ENCODE results near the gene GRIK5. TPM values are rescaled to one million over a fixed set of nuclear protein-coding genes. Genes with fewer than 3 reads are reported as not detected.
A peak's percentile ranks its signal among the peaks of the same experiment; 100 is the strongest.
"Not testable (repeated sequence)": the region's sequence is repeated elsewhere in the genome, so short reads cannot be mapped to it uniquely, and the experiment has no call there.

Gene GRIK5
- total RNA-seq, 2 experiments from 2014 or later, result 1.6 to 1.7 TPM

DNA sequence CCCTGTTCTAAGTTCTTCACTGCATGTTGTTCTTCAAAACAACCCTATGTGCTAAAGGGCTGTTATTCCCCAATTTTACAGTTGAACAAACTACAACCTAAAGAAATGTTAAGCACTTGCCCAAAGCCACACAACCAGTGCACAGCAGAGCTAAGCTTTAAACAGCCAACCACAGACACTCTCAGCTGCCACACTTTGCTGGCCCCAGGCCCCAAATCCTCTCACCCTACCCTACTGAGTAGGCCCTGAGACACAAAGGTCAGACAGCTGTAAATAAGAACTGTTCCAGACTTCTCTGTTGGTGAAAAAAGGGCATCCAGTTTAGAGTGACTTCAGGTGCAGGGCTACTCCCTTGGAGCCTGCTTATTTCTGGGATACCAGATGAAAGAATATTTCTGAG, 30.0 kb downstream of the GRIK5 start:
- intact Hi-C loops (cut with DNase I, micrococcal nuclease), result no loop called here
- ChIA-PET POLR2A (no interaction called here), CTCF (interaction anchor here (1.1 to 4.8 kb wide), 2 partner anchors 9 to 12 kb away, joined by 4 to 23 read pairs; no protein-coding TSS in a partner anchor)
- DNase-seq (no peak), ATAC-seq (no peak)
- no peaks in the 10 kb centered on the region for H3K27me3 Mint-ChIP-seq
- no peak overlapping the region for H3K4me3 Mint-ChIP-seq
- H3K27ac Mint-ChIP-seq, result no peak overlapping the region
- H3K9me3 Mint-ChIP-seq (ENCODE audit: low read depth), result no peaks in the 10 kb centered on the region
- no peaks in the 10 kb centered on the region for H3K4me1 Mint-ChIP-seq
- no peaks in the 10 kb centered on the region for H3K36me3 Mint-ChIP-seq (ENCODE audit: low read depth)

DNA sequence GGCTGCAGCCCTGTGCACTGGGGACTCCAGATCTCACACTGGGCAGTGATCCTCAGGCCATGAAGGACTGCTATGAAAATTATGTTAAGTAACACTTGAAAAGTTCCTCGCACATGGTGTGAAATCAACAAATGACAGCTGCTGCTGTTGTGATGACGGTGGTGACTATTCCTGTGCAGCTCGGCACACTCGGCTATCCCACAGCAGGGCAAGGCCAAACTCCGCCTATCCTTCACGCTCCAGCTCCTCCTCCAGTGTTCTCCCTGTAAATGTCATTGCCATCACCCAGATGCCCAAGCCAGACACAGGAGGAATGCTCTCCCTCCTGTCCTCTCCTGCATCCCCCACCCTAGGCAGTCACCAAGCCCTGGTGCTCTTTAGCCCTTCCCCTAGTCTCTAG, 31.3 kb downstream of the GRIK5 start:
- no peaks in the 10 kb centered on the region for H3K9me3 Mint-ChIP-seq (ENCODE audit: low read depth)
- no peak overlapping the region for H3K4me3 Mint-ChIP-seq
- H3K27me3 Mint-ChIP-seq, result no peaks in the 10 kb centered on the region
- POLR2A ChIA-PET, result no interaction called here
- ATAC-seq, result no peak
- H3K27ac Mint-ChIP-seq, result no peak overlapping the region
- intact Hi-C loops (cut with DNase I, micrococcal nuclease), result no loop called here
- DNase-seq, result no peak
- no peaks in the 10 kb centered on the region for H3K4me1 Mint-ChIP-seq
- CTCF ChIA-PET, result interaction anchor here (0.9 to 4.8 kb wide), 2 partner anchors 11 to 214 kb away, joined by 3 to 23 read pairs; no protein-coding TSS in a partner anchor
- no peaks in the 10 kb centered on the region for H3K36me3 Mint-ChIP-seq (ENCODE audit: low read depth)

DNA sequence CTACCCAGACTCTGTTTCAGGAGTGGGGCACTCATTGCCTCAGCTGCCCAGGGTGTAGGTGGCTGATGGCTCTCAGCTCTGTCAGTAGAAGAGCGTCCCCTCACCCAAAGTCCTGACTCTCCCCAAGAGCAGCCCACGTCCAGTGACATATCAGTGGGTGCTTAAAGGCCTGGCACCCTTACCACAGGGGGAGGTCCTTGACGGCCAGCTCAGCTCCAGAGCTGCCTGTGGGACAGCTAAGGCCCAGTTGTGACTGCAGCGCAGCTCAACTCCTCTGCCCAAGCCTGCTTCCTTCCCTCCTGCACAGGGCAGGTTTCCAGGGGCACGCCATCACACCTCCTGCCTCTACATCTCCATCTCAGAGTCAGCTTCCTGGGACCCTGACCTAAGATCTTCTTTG, 32.4 kb downstream of the GRIK5 start:
- CTCF ChIA-PET, result interaction anchor here (4.8 kb wide), 1 partner anchor 9 kb away, joined by 23 read pairs; no protein-coding TSS in a partner anchor

DNA sequence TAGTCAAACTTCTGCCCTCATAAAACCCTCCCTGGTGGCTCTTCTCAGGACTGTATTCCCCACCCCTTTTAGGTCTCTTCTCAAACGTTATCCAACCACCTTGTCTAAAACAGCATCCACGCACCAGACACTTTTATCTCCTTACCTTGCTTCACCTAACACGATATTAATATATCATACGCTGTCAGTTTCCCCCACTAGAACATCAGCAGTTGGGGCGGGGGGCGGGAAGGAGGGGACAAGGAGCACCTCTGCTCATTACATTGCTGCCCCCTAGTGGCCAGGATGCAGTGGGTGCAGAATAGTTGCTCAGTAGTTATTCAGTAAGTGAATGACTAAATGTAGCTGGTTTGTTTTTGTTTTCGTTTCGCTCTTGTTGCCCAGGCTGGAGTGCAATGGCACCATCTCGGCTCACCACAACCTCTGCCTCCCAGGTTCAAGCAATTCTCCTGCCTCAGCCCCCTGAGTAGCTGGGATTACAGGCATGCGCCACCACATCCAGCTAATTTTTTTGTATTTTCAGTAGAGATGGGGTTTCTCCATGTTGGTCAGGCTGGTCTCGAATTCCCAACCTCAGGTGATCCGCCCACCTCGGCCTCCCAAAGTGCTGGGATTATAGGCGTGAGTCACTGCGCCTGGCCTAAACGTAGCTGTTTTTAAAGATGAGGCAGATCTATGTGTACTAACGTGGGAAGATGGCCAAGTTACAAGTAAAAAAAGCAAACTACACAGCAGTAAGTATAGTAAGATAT, 35.2 kb downstream of the GRIK5 start:
- H3K4me1 Mint-ChIP-seq; H3K9me3 Mint-ChIP-seq (ENCODE audit: low read depth); H3K4me3 Mint-ChIP-seq; H3K36me3 Mint-ChIP-seq (ENCODE audit: low read depth); H3K27ac Mint-ChIP-seq; H3K27me3 Mint-ChIP-seq: not testable (repeated sequence)
- POLR2A ChIA-PET, result interaction anchor here (0.6 to 0.8 kb wide), 3 partner anchors 17 to 159 kb away, joined by 3 to 7 read pairs (median 4); partner anchors contain the start of gene ZNF574
- CTCF ChIA-PET, result interaction anchor here (0.6 to 2.4 kb wide), 22 partner anchors 9 to 381 kb away, joined by 3 to 20 read pairs (median 4); partner anchors contain the start of gene RABAC1
- peak; percentile 99 for ATAC-seq
- intact Hi-C loops (cut with DNase I, micrococcal nuclease), result loop anchor here (1.0 to 5.0 kb wide), 6 partner anchors 16 to 78 kb away; partner anchors contain the start of gene RABAC1 (in 2 of the 2)
- peak; percentile 84 for DNase-seq

More for the DNA sequence above, 32.4 kb downstream of the GRIK5 start:
- H3K27ac Mint-ChIP-seq, result no peak overlapping the region
- no peak overlapping the region for H3K4me3 Mint-ChIP-seq
- peaks cover 2% of the 10 kb centered on the region for H3K27me3 Mint-ChIP-seq
- no peaks in the 10 kb centered on the region for H3K36me3 Mint-ChIP-seq (ENCODE audit: low read depth)
- ATAC-seq (no peak), DNase-seq (no peak)
- no peaks in the 10 kb centered on the region for H3K9me3 Mint-ChIP-seq (ENCODE audit: low read depth)
- POLR2A ChIA-PET, result no interaction called here
- H3K4me1 Mint-ChIP-seq, result no peaks in the 10 kb centered on the region
- intact Hi-C loops (cut with DNase I, micrococcal nuclease), result no loop called here

DNA sequence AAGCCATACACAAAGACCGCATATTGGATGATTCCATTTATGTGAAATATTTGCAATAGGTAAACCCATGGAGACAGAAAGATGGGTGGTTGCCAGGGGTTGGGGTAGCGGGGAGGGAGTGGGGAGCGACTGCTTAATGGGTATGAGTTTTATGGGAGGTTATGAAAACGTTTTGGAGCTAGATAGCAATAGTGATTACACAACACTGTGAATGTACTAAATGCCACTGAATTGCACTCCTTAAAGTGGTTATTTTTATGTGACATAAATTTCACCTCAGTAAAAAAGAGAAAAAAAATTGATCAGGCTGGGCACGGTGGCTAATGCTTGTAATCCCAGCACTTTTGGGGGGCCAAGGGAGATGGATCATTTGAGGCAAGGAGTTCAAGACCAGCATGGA, 36.6 kb downstream of the GRIK5 start:
- Mint-ChIP-seq H3K4me3 (no peak overlapping the region), H3K9me3 (ENCODE audit: low read depth) (no peaks in the 10 kb centered on the region), H3K27ac (no peak overlapping the region), H3K36me3 (ENCODE audit: low read depth) (no peaks in the 10 kb centered on the region), H3K27me3 (peaks cover 2% of the 10 kb centered on the region), H3K4me1 (no peaks in the 10 kb centered on the region)
- intact Hi-C loops (cut with DNase I, micrococcal nuclease), result loop anchor here in 1 of 2 experiments (5.0 kb wide), 2 partner anchors 36 to 76 kb away; partner anchors contain the start of gene RABAC1
- DNase-seq, result no peak
- ATAC-seq, result no peak
- POLR2A ChIA-PET, result no interaction called here
- CTCF ChIA-PET, result interaction anchor here (2.4 kb wide), 1 partner anchor 18 kb away, joined by 20 read pairs; no protein-coding TSS in a partner anchor

DNA sequence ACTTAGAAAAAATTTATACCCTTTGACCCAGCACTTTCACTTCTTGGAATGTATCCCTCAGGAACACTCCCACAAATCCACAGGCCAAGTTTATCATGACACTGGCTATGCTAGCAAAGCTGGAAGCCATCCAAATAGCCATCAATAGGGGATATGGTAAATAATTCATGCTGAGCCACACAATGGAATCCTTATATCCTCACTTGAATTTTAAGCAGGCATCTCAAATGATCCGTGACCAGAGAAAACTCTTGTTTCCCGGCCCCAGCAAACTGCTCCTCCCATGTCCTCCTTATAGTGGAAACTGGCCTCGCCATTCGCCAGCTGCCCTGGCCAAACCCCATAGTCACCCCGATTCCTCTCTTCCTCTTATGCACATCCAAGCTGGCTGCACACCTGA, 37.6 kb downstream of the GRIK5 start:
- Mint-ChIP-seq H3K9me3 (ENCODE audit: low read depth) (no peaks in the 10 kb centered on the region), H3K27ac (no peak overlapping the region), H3K27me3 (peaks cover 2% of the 10 kb centered on the region), H3K36me3 (ENCODE audit: low read depth) (no peaks in the 10 kb centered on the region), H3K4me3 (no peak overlapping the region), H3K4me1 (no peaks in the 10 kb centered on the region)
- ATAC-seq (no peak), DNase-seq (no peak)
- ChIA-PET CTCF (interaction anchor here (1.8 kb wide), 1 partner anchor 39 kb away, joined by 3 read pairs; no protein-coding TSS in a partner anchor), POLR2A (no interaction called here)
- intact Hi-C loops (cut with DNase I, micrococcal nuclease), result loop anchor here in 1 of 2 experiments (5.0 kb wide), 2 partner anchors 35 to 75 kb away; partner anchors contain the start of gene RABAC1

DNA sequence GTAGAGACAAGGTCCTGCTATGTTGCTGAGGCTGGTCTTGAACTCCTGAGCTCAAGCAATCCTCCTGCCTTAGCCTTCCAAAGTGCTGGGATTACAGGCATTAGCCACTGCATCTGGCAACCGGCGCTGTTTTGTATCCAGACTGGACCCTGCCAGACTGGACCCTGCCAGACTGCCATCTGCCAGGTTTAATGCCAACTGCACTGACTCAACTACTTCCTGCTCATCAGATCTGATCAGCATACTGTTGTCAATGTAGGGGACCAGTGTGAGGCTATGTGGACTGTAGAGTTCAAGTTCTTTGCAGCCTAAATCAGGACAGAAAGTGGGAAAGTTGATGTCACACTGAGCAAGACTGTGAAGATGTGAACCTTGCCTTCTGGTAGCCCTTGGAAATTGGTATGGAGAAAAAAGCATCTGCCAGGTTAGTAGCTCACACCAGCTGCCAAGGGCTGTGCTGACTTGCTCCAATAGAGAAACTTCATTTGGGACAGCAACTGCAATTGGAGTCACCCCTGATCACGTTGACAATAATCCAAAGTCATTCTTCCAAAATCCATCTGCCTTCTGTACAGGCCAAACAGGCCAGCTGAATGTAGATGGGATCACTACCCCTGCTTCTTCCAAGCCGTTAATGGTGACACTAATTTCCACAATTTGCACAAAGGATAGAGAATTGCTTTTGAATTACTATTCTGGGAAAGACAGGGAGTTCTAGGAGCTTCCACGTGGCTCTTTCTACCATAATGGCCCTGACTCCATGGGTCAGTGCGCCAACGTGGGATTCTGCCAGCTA, 39.2 kb downstream of the GRIK5 start:
- Mint-ChIP-seq H3K27ac (no peak overlapping the region), H3K9me3 (ENCODE audit: low read depth) (no peaks in the 10 kb centered on the region), H3K4me3 (no peak overlapping the region), H3K27me3 (peaks cover 2% of the 10 kb centered on the region), H3K36me3 (ENCODE audit: low read depth) (no peaks in the 10 kb centered on the region), H3K4me1 (no peaks in the 10 kb centered on the region)
- no peak for DNase-seq
- intact Hi-C loops (cut with DNase I, micrococcal nuclease), result loop anchor here in 1 of 2 experiments (5.0 kb wide), 2 partner anchors 34 to 74 kb away; partner anchors contain the start of gene RABAC1
- POLR2A ChIA-PET, result interaction anchor here (0.5 kb wide), 1 partner anchor 39 kb away, joined by 3 read pairs; no protein-coding TSS in a partner anchor
- ATAC-seq, result no peak
- CTCF ChIA-PET, result interaction anchor here (1.0 to 1.8 kb wide), 2 partner anchors 10 to 40 kb away, joined by 3 to 4 read pairs; no protein-coding TSS in a partner anchor

DNA sequence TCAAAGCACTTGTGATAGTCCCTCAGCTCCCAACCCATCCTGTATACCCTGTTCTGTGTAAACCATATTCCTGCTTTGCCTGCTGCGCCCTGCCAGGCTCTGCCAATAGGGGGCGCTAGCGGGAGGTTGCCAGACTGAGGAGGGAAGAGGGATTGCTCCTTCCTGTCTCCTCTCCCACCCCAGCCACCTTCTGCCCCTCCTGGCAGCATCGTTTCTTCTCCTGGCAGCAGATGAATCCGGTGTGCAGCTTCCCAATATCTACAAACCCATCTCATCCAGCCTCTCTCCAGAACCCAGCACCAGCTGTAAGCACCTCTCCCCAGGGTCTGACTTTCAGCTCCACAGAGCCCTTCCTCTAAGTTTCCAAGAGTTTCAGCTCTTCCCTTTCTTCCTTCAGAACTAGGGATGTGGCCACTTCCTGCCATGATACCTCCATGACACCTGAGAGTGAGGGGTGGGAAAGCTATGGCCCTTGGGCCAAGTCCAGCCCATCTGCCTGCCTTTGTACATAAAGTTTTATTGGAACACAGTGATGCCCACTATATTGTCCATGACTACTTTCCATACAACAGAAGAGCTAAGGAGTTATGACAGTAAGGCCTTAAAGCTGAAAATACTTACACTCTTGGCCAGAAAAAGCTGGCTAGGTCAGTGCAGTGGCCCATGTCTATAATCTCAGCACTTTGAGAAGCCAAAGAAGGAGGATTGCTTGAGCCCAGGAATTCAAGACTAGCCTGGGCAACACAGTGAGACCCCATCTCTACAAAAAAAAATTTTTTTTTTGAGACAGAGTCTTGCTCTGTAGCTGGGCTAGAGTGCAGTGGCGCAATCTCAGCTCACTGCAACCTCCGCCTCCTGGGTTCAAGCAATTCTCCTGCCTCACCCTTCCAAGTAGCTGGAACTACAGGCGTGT, 41.4 kb downstream of the GRIK5 start:
- Mint-ChIP-seq H3K27me3 (peaks cover 2% of the 10 kb centered on the region), H3K4me3 (no peak overlapping the region), H3K36me3 (ENCODE audit: low read depth) (no peaks in the 10 kb centered on the region), H3K9me3 (ENCODE audit: low read depth) (no peaks in the 10 kb centered on the region), H3K4me1 (no peaks in the 10 kb centered on the region), H3K27ac (no peak overlapping the region)
- ChIA-PET CTCF (interaction anchor here (0.6 to 2.3 kb wide), 12 partner anchors 11 to 431 kb away, joined by 3 to 23 read pairs (median 4); no protein-coding TSS in a partner anchor), POLR2A (no interaction called here)
- DNase-seq (peak; percentile 67), ATAC-seq (no peak)
- intact Hi-C loops (cut with DNase I, micrococcal nuclease), result no loop called here

DNA sequence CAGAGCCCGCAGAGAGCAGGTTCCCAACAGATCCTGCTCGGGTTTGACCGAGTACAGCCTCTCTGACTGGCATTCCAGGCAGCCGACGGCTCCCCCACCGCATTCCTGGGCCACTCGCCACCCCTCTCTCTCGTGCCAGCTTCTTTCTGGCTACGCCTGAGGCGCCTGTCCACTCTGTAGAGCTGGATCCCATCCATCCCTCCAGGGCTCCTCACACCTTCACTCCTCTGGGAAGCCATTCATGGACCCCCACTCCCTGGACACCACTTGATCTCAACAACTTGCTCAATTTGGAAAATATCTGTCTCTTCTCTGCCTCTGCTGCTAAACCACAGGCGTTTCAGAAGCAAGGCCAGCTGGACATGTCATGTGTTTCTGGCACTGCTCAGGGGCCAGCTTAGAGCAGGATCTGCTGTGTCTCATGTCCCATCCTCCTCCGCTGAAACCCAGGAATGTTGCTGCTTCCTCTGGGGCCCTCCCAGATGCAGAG, 45.3 kb downstream of the GRIK5 start:
- no peak overlapping the region for H3K4me3 Mint-ChIP-seq
- no peak overlapping the region for H3K27ac Mint-ChIP-seq
- ChIA-PET POLR2A (no interaction called here), CTCF (interaction anchor here (0.6 kb wide), 1 partner anchor 1169 kb away, joined by 3 read pairs; no protein-coding TSS in a partner anchor)
- DNase-seq (no peak), ATAC-seq (no peak)
- H3K27me3 Mint-ChIP-seq, result no peaks in the 10 kb centered on the region
- no peaks in the 10 kb centered on the region for H3K4me1 Mint-ChIP-seq
- no peaks in the 10 kb centered on the region for H3K36me3 Mint-ChIP-seq (ENCODE audit: low read depth)
- intact Hi-C loops (cut with DNase I, micrococcal nuclease), result no loop called here
- no peaks in the 10 kb centered on the region for H3K9me3 Mint-ChIP-seq (ENCODE audit: low read depth)

DNA sequence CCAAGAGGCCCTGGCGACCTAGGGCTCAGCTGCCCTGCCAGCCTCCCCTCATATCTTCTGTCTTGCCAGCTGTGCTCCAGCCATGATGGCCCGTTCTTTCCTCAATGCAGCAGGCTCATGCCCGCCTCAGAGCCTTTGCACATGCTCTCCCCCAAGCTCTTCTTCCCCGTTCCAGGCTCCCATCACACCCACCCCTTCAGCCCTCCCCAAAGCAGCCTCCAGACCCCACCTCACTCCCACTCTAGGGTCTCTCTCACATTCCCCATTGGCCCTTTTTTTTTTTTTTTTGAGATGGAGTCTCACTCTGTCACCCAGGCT, 46.1 kb downstream of the GRIK5 start:
- POLR2A ChIA-PET, result no interaction called here
- CTCF ChIA-PET, result interaction anchor here (0.6 to 2.0 kb wide), 3 partner anchors 11 to 1169 kb away, joined by 3 to 8 read pairs (median 3); no protein-coding TSS in a partner anchor
- no peaks in the 10 kb centered on the region for H3K27me3 Mint-ChIP-seq
- no peak for ATAC-seq
- no peak for DNase-seq
- H3K9me3 Mint-ChIP-seq (ENCODE audit: low read depth), result no peaks in the 10 kb centered on the region
- intact Hi-C loops (cut with DNase I, micrococcal nuclease), result no loop called here
- H3K4me1 Mint-ChIP-seq, result no peaks in the 10 kb centered on the region
- H3K27ac Mint-ChIP-seq, result no peak overlapping the region
- no peaks in the 10 kb centered on the region for H3K36me3 Mint-ChIP-seq (ENCODE audit: low read depth)
- H3K4me3 Mint-ChIP-seq, result no peak overlapping the region

Measured in activated CD4-positive, alpha-beta T cell treated with anti-CD3 and anti-CD28 coated beads for 36 hours (primary cell).